Measurements from ENCODE around the gene STK32B.
A peak's percentile ranks its signal among the peaks of the same experiment; 100 is the strongest.

The STK32B gene

DNA sequence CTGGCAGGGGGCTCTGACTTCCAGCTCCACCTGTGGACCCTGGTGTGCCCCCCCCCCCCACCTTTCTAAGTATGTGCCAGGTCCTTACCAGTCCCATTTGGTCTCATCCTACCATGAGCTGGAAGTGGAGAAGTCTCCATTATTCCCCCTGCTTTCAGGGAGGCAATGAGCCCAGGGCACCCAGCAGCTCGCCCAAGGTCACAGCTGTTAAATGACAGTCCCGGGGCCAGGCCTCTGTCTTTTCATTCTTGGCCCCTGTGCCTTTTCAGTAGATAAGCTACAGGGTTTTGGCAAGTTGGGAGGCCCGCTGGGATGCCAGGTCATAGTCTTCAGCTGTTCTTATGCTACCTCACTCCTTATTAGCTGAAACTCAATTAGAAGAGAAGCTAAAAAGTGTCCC is 408.0 kb downstream of the STK32B start:
- DNase-seq (ENCODE audit: low spot score) = no peak
- TF ChIP-seq, protein P1, sequence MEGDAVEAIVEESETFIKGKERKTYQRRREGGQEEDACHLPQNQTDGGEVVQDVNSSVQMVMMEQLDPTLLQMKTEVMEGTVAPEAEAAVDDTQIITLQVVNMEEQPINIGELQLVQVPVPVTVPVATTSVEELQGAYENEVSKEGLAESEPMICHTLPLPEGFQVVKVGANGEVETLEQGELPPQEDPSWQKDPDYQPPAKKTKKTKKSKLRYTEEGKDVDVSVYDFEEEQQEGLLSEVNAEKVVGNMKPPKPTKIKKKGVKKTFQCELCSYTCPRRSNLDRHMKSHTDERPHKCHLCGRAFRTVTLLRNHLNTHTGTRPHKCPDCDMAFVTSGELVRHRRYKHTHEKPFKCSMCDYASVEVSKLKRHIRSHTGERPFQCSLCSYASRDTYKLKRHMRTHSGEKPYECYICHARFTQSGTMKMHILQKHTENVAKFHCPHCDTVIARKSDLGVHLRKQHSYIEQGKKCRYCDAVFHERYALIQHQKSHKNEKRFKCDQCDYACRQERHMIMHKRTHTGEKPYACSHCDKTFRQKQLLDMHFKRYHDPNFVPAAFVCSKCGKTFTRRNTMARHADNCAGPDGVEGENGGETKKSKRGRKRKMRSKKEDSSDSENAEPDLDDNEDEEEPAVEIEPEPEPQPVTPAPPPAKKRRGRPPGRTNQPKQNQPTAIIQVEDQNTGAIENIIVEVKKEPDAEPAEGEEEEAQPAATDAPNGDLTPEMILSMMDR (IDR thresholded peaks at IDR 0.05; ENCODE audit: extremely low read depth, missing control alignments) = no peak

DNA sequence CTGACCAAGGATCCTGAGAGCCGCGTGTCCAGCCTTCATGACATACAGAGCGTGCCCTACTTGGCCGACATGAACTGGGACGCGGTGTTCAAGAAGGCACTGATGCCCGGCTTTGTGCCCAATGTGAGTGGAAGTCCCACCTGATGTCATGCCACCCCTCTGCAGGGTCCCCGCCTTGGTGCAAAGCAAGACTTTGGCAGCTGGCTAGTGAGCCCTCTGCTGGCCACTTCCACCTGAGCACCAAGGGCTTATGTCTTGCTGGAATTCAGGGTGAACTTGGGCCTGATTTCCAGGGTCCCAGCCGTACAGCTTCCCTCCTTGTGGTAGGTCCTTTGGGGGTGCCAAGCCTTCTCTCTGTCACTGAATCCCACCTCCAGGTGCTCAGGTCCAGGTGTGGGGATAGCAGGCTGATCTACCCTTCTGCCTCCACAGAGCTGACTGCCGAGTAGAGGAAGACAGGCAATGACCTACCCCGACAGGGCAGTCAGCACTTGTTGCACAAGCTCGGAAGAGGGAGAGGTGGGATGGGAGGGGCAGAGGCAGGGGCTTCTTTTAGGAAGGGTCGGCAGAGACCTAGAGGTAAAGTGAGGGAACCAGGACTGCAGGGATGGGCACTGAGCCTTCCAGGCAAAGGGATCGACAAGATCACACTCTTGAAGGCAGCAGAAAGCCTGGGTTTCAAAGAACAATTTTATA is 409.0 kb downstream of the STK32B start:
- DNase-seq (ENCODE audit: low spot score) = peak; percentile 18
- TF ChIP-seq, protein P1 (IDR thresholded peaks at IDR 0.05; ENCODE audit: extremely low read depth, missing control alignments) = peak; percentile 28

DNA sequence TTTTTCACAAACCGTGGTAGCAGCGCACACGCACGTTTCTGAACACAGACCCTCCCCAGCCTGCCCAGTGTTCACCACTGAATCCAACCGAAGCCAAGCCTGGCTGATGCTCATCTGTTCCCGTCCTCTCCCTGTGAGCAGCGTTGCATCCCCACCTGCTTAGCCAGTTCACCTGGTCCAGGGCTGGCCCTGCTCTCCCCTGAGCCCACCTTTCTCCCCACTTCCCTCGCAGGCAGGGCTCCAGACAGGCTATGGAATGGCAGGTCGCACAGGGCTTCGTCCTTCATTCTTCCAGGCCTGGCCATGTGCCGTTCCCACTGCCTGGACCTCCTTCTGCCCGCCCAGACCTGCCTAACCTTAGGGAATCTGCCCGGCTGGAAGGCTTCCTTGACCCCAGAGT is 410.2 kb downstream of the STK32B start:
- DNase-seq (ENCODE audit: low spot score) = no peak
- TF ChIP-seq, protein P1 (IDR thresholded peaks at IDR 0.05; ENCODE audit: extremely low read depth, missing control alignments) = no peak

DNA sequence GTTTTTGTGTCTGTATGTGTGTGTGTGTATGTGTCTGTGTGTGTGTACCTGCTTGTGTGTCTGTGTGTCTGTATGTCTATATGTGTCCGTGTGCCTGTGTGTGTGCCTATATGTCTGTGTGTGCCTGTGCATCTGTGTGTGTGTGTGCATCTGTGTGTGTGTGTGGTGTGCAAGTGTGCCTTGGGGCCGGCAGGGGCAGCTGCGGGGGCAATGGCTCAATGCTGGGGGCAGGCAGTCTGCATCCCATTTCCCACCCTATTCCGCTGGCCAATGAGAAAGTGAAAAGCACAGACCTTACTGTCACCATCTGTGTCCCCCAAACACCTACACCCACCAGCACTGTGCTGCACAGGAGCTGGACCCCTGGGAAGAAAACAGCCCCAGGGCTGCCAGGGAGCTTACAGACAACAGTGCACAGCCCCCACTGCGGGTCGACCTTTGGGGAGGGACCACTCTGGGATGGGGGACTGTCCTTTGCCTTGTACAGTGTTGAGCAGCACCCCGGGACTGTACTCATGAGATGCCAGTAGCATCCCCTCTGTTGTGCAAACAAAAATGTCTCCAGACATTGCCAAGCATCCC is 411.1 kb downstream of the STK32B start:
- no peak for DNase-seq (ENCODE audit: low spot score)

DNA sequence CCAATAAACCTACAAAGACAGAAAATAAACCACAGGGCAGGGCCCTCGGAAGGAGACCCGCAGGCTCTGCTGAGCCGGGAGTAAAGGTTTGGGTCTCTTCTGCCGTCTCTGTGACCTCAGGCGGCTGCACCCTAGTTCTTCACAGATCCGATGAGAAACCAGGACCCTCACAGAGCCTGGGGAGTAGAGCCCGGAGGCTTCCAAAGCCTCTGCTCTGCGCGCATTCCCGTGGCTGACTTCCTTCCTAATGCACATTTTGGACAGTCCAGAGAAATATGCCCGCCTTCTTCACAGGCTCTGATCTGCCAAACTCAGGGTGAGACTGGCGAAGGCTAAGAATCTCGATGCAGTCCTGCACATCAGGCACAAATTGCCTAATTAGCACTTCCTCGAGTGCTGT is 411.6 kb downstream of the STK32B start:
- no peak for DNase-seq (ENCODE audit: low spot score)

More for the DNA sequence above, 411.1 kb downstream of the STK32B start:
- TF ChIP-seq, protein P1 (IDR thresholded peaks at IDR 0.05; ENCODE audit: extremely low read depth, missing control alignments) = no peak

DNA sequence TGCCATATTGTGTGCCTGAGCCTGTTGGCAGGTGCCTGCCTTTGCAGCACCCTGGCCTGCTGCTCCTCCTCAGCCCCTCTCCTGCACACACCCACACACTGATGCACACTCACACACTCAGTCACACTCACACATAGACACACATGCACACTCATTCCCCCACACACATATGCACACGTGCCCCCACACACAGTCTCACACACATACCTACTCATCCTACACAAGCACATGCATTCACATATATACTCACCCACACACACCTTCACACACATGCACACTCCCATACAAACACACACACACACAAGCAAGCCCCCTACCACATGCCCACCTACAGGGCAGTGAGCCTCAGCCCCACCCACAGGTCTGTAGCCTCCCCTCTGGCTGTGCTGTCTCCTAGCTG is 412.1 kb downstream of the STK32B start:
- TF ChIP-seq, protein P1 (IDR thresholded peaks at IDR 0.05; ENCODE audit: extremely low read depth, missing control alignments) = no peak
- DNase-seq (ENCODE audit: low spot score) = no peak

More for the DNA sequence above, 411.6 kb downstream of the STK32B start:
- TF ChIP-seq, protein P1 (IDR thresholded peaks at IDR 0.05; ENCODE audit: extremely low read depth, missing control alignments) = no peak

DNA sequence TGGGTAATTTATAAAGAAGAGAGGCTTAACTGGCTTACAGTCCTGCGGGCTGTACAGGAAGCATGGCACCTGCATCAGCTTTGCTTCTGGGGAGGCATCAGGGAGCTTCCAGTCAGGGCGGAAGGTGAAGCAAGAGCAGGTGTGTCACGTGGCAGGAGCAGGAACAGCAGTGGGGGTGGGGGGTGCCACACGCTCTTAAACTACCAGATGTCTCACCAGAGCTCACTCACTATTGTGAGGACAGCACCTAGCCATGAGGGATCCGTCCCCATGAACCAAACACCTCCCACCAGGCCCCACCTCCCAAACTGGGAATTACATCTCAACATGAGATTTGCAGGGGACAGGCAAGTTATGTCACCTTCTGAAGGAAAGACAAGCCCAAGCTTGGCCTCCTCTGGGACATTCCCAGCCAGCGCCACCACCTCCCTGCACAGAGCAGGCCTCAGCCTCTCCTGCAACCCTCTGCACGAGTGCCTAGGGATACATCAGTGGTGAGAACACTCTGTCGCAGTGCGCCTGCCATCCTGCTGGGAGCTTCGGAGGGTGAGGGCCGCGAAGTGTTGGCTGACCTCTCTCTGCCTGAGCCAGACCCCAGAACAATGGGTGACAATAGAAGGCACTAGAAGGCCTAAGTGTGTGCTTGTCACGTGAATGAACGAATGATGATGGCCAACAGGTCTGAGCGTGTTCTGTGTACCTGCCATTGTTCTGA is 412.8 kb downstream of the STK32B start:
- TF ChIP-seq, protein P1 (IDR thresholded peaks at IDR 0.05; ENCODE audit: extremely low read depth, missing control alignments) = no peak

More for the DNA sequence above, 412.8 kb downstream of the STK32B start:
- DNase-seq (ENCODE audit: low spot score) = no peak
